Stimulated activated CD4-positive, alpha-beta T cell treated with anti-CD3 and anti-CD28 coated beads, Interleukin-15, amount 100 ng/mL, for 1 hour (primary cell): ENCODE results near the gene OSER1.

Experiments
- DNase-seq, 2 donors: peaks; one replicate each; pipeline ENCODE4 v3.0.0-alpha.2; 2020; ENCODE audit warnings: low read depth in 1 of 2, low spot score in 1 of 2

The OSER1 gene

DNA sequence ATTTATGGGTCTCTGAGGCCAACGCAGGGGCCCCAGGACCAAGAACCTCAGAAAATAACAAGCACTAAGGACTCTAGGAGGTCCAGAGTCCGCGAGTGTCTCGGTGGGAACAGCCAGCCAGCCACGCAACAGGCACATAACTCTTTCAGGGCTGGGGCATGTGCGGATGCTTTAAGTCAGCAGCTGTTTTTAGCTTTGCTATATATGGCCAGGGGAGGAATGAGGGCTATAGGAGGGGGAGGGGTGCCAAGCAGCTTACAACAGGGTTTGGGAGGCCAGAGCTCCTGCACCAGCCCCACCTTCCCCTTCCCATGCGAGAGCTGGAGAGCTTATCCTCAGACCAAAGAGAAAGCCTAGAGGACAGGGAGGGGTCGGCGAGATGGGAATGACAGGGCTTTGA lies 29.8 kb downstream of the OSER1 start:
- DNase-seq, result no peak

DNA sequence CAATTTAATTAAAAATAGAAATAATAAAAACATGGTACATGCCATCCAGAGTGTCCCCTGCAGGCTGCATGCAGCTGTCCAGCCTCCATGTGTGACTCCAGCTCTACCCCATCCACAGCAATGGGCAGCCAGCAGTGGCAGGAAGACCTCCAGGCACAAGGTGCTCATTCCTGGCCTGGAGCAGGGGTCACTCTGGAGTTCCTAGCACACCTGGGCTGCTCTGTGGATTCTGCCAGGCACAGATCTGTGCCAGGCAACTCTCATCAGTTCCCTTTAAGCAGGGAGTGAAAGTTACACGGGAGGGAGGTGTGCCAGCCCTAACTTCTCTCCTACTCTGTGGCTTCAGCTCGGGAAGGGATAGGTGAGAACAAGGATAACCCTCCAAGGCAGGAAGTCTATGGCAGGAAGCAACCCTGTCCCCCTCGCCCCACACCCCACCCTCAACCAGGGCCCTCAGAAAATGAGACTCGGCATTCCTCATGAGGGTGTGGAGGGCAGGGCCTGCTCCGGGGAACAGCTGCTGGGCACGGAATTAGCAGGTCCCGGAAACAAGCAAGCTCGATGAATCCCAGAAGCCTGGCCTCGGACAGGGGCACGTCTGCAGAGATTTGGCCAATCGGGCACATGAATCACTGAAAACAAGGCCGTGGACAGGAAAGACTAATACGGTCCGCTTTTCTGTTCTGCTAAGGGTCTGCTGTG lies 33.6 kb downstream of the OSER1 start:
- DNase-seq, result no peak

DNA sequence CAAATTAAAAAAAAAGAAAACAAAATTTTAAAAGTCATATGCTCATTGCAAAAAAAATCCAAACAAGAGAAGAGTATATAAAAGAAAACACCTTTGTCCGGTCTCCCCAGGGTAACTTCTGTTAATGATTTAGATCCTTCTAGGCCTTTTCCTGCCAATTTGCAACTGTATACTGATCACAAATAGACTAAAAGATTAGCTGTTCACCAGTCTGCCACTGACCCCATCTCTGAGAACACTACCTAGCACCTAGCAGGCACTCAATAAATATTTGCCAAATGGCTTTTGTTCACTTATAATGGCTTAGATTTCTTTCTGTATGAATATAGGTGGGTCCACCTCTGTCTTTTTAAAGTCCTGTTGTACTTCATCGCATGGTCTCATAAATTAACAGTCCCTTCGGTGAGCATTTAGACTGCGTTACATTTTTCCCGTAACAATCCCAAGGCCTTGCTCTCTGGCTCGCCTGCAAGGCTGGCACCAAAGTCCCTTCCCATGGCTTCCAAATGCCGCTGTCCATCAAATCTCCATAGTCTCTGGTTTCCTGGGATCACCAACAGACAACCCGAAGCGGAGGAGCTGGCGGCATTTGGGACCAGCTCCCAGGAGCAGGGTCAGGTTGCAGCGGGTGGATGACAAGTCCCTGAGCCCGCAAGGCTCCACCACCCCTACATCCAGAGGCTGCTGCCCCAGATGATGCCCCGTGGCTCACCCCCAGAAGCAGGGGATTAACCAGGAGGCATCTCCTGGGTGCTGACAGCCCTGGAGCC lies 35.4 kb downstream of the OSER1 start:
- no peak for DNase-seq

DNA sequence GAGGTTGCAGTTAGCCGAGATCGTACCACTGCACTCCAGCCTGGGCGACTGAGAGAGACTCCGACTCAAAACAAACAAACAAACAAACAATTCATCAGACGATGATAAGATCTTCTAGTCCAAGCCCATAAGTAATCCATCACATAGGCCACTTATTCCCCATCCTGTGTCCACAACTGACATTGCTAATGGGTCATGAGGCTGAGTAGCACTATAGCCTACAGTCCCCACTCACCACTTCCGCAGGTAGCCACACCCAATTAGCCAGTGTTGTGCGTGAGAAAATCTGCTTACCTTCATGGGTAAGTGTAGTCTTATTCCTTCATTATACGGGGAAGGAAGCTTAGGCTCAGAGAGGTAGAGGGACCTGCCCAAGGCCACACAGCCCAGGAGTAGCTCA lies 36.7 kb downstream of the OSER1 start:
- no peak for DNase-seq

DNA sequence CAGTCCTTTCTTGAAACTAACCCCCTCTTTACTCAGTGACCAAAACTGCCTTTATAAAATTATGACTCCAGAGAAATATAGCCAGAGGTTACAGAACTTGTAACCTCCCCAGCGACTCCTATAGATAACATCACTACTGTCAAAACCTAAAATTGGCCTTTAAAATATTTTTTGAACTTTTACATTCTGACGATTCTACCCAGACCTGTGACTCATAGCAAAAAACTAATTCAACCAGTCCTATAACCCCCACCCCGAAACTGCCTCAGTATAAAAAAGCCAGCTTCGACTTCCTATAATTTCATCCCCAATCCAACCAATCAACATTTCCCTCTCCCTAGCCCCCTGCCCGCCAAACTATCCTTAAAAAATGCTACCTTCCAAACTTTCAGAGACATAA lies 37.5 kb downstream of the OSER1 start:
- no peak for DNase-seq

DNA sequence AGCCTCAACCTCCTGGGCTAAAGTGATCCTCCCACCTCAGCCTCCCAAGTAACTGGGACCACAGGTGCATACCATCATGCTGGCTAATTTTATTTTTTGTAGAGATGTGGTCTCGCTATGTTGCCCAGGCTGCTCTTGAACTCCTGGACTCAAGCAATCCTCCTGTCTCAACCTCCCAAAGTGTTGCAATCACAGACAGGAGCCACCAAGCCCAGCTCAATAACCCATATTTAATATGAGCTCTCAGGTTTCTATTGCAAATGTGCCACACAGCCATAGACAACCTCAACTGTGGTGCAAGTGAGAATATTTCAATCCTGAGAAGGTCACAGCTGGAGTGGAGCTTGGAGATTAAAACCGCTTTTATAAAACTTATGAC lies 38.0 kb downstream of the OSER1 start:
- no peak for DNase-seq

DNA sequence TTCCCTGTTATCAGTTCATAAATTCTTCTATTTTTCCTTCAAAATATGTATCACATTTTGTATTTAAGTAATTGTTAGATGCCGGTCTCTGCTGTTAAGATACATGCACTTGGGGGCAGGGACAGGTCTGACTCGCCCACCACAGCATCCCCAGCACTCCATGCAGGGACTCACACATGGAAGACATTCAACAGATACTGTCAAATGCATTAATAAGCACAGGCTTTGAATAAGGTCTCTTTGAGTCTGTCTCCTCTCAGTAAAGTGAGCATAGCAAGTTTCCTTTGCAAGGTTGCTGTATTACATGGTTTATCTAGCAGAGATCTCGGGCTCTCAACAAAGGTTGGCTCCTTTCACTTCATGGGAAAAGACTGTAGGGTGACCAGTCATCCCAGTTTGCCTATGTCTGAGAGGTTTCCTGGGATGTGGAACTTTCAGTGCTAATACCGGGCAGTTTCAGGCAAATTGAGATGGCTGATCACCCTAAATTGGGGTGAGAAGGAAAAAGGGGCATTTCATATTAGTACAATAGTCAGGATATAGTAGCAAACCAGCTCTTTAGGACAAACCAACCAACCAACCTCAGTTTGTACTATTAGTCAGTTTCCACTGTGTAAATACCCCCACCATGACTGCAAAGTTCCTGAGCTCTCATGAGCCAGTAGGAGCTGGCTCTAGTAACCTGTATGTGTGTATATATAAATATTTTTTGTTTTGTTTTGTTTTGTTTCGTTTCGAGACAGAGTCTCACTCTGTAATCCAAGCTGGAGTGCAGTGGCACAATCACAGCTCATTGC lies 38.6 kb downstream of the OSER1 start:
- no peak for DNase-seq

DNA sequence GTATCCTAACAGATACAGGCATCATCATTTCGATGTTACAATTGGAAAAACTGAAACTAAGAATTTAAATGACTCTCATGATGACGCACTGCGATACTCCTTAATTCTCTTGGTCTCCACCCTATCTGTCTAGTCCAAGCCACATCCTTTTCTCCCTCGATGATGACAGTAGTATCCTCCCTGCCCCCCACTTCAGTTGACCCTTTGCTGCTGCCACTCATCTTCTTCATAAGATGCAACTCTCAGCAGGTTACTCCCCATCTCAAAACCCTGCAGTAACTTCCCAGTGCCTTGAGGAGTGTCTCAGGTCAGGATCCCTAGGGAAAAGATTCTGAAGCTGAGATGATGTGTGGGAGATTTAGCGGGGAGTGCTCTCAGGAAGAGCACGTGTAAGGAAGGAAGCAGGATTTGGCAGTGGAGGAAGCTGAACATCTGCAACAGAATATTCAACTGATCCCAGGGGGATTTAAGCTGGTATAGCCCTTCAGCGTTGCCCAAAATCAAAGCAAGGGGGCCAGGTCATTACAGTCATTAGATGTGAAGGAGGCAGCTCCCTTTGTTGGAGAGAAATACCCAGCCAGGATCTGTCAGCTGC lies 39.7 kb downstream of the OSER1 start:
- no peak for DNase-seq

DNA sequence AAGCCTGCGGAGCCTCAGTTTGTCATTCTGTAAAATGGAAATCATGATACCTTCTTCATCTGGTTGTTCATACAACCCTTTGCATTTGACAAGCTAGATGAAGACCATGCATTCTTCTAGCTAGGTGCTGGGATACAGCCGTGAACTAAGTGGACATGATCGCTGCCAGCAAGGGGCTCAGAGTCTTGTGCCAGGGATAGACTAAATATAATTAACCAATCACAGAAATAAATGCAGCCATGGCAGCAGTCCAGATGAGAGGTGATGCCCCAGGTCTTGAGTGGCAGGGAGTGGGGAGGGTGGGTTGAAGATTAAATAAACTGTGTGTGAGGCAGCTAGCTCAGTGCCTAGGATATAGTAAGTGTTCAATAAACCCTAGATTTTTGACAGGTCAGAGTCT lies 42.8 kb downstream of the OSER1 start:
- no peak for DNase-seq

DNA sequence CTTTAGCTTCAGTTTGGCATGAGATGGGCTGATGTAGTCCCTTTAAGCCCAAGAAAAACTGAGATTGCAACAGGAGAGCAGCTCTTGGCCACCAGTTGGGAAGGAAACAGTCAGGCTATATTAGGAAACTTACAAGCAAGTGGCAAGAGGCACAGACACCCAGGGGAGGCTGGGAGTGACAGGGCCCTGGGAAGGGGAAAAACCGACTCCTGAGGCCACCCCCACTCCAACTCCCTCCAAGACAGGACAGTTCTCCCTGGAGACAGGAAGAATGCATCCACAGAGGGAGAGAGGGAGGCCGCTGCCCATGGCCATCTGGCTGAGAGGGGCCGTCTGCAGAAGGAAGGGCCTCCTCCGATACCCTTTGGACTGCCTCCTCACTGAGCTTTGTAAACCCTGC lies 44.1 kb downstream of the OSER1 start:
- DNase-seq, result no peak

- DNase-seq, result no peak
Measured at GRCh38 chr20:44166008-44166407, 44.6 kb downstream of the OSER1 start.

DNA sequence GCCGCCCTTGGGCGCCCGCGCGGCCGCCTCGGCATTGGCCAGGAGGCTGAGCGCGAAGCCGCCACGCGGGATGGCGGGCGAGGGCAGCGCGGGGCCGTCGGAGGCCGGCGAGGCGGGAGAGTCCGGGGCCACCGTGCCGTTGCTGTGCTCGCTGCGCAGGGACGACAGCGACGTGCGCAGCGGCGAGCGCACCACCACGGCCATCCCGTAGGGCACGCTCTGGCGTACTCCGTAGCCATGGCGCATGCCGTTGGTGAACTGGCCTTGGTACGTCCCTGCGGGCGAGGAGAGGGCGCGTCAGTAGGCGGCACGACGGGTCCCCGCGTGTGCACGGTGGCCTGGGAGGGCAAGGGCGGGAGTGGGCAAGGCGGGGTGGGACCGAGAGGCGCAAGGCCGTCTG lies 50.4 kb downstream of the OSER1 start:
- DNase-seq, result no peak

DNA sequence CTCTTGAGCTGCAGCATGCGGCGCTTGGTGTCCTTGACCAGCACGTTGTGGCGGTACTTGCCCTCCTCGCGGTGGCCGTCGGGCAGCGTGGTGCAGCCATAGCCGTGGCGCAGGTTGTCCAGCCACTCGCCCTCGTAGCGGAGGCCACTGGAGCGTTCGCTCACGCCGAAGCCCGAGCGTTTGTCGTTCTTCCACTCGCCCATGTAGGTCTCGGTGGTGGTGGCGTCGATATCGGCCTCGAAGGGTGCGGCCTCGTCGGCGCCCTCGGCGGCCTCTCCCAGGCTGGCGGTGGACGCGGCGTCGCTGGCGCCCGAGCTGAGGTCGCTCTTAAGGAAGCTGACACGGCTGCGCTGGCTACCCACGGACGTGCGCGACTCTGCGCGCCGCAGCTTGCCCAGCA lies 50.9 kb downstream of the OSER1 start:
- no peak for DNase-seq

DNA sequence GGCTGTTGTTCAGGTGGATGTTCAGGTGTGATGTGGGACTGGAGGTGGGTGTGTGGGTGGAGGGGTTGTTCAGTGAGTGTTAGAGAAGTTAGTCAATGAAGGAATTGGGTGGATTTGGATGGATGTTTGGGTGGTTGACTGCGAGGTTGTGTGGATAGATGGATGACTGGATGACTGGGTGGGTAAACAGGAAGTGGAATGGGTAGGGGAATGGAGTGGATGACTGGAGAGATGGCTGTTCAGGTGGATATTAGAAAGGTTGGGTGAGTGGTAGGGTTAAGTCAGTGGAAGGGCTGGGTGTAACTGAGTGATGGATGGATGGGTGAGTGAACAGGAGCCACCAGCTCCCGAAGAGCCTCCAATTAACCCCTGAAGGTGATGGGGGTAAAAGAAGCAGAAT lies 51.4 kb downstream of the OSER1 start:
- DNase-seq, result no peak

DNA sequence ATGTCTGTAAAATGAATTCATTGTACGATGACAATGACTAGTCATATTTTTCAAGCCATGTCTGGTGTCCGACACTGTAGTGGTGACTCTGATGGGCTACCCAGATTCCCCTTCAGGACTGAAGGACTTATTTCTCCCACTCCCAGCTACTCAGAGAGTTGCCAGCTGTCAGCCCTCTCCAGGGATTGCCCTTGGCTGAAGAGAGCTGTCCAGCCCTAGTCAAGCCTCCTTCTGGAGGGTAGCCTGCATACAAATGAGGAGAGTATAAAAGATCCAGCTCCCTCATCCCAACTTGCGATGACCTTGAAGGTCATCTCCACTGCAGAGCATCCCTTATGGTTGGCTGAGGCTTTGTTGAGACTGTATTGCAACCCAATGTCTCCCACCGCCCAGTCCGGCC lies 53.5 kb downstream of the OSER1 start:
- DNase-seq, result no peak

DNA sequence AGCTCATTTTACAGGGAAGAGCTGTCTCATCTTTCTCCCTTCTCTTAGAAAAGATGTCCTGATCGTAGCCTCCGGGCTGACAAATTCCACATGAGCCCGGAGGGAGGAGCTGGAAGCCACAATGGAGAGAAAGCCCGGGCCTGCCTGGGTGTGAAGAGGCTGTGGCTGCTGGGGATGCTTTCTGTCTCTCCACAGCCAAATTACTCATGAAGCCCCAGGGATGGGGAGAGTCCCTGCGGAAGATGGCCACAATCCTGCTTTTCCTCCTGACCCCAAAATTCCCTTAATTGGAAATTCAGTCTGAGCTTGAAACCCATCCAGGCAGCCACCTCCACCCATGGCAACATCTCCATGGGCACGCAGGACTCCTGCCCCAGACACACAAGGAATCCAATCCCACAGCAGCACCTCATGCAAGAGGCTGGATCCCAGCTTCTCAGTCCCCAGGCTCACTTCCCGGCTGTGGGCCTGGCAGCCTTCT lies 56.0 kb downstream of the OSER1 start:
- no peak for DNase-seq

GRCh38 chr20:44153636-44154043 lies 56.9 kb downstream of the OSER1 start:
- DNase-seq, result peak in 1 of 2 donors; percentile 3

DNA sequence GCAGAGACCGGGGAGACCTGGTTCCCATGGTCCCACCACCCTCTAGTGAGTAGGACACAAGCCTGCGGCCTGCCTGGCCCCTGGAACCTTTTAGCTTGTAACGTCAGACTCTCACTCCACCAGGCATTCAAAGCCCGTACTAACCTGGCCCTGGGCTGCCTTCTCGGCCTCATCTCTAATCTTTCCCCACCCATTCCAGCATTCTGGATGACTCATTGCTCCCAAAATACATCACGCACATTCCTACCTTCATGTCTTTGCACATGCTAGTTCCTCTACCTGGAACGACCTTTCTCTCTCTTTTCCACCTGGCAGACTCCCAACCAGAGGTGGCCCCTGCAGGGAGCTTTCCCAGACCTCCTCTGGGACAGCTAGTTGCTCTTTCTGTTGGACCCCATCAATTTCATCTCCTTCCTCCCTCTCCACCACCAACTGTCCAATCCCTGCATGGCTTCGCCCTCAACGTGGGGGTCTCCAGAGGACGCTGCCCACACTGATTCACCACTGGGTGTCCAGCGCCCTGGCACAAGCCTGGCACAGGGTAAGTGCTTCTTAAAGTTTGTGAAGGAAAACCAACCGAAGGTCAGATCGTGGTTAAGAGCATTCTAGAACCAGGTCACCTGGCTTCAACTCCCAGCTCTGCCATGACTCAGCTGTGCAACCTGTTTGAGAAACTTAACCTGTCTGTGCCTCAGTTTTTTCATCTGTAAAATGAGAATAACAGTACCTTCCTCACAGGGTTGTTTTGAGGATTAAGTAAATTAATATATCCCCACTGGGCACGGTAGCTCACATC lies 58.8 kb downstream of the OSER1 start:
- no peak for DNase-seq

DNA sequence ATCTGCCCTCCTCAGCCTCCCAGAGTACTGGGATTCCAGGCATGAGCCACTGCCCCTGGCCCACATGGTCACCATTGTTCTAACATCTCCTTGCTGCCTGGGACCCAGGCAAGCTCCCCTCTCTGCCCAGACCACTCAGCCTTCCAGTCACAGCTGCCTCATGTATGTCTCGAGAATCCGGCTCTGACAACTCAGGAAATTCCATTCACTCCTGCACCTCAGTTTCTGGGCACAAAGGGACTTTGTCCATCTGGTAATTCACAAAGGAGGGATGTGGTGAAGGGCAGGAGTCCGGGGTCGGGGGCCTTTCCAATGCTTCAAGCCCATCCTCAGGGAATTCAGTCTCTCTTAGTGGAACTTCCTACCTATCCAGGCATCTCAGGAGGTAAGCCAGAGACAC lies 64.3 kb downstream of the OSER1 start:
- no peak for DNase-seq
